ENCODE data around the gene DLD. TPM values are rescaled to one million over a fixed set of nuclear protein-coding genes. Genes with fewer than 3 reads are reported as not detected.
"Not testable (repeated sequence)": the region's sequence is repeated elsewhere in the genome, so short reads cannot be mapped to it uniquely, and the experiment has no call there.

Gene DLD
- total and polyA plus RNA-seq, 2 of the 13 experiments (the other 11 are each of a cell fraction or from before 2014, with no cell fraction given), result 56.8 to 95.2 TPM

DNA sequence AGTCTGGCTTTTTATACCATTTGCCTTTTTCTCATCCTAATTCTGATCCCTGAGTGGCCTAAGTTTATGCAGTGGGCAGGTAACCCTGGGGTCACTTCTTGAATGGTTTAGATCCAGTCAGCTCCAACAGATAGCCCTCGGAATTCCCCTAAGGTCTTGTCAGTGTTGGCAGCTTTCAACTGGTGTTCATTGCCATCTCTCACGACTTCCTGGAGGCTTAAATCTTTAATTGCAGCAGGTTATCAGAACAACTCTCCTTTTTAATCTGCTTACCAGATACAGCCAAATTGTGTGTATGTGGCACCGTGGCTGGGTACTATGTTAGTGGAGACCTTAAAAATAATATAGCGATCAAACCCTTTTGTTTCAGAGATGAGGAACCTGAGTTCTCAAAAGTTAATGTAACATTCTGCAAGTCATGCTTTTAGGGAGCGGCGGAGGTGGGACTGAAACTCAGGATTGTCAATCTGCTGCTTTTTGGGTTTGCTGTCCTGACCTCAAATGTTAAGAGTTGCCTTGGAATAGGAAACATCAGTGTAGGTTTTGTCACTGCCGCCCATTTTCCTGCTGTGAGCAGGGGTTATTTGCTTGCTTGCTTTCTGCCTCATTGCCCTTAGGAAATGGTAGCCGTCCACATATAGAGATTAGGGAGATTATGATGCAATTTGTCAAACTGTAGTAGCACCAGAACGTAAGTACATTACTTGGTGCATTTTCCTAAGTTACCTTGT, 818 bp downstream of the DLD start:
- no peak for DNase-seq (ENCODE audit: low spot score)

DNA sequence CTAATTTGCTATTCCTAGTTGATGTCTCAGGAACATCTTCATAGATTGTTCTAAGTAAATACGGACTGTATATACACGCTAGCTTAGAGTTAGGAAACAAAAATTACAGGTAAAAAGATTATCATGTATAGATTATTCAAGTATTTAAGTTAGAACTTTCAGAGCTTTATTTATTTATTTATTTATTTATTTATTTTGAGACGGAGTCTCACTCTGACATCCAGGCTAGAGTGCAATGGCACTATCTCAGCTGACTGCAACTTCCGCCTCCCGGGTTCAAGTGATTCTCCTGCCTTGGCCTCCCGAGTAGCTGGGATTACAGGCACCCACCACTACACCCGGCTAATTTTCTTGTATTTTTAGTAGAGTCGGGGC, 1.4 kb downstream of the DLD start:
- H3K36me3 ChIP-seq (replicated peaks in 1 of 2; ENCODE audit: control insufficient read depth in 1 of 2, insufficient read depth in 2 of 2, low read length in 2 of 2), result peaks cover 2 to 24% of the 10 kb centered on the region in 2 experiments
- intact Hi-C loops (cut with micrococcal nuclease; ENCODE audit: unreplicated experiment) (loop anchor here (5.0 kb wide), 2 partner anchors 75 to 125 kb away; no protein-coding TSS in a partner anchor), in situ Hi-C loops (cut with HindIII; ENCODE audit: extremely low pct_ligation_motif_present, low pct_unique_long_range_greater_than_20kb) (loop anchor here (25.0 kb wide), 1 partner anchor 680 kb away; no protein-coding TSS in a partner anchor)
- BruUV-seq (replicated peaks); DNase-seq (ENCODE audit: low spot score); H3K9me3 ChIP-seq (ENCODE audit: low read length); FAIRE-seq; ATAC-seq; H2AFZ ChIP-seq (ENCODE audit: low read length); H3K27me3 ChIP-seq (ENCODE audit: control insufficient read depth in 1 of 2, insufficient read depth in 2 of 2, low read length in 2 of 2); CTCF ChIA-PET (ENCODE audit: low intra/inter-chr PET ratio, low total read pairs); POLR2A ChIA-PET; H4K20me1 ChIP-seq (ENCODE audit: insufficient read depth, low read length); H3K27ac ChIP-seq (ENCODE audit: extremely low read length, insufficient read depth, low read length): not testable (repeated sequence)
- H3K4me3 ChIP-seq (replicated peaks in 1 of 3; ENCODE audit: insufficient read depth in 1 of 3, low read depth in 2 of 3, low read length in 3 of 3), result peak overlapping the region; percentile 73 to 86 (median 79)
- peaks cover 33% of the 10 kb centered on the region for H3K4me1 ChIP-seq (ENCODE audit: insufficient read depth, low read length)
- 93% methylated on average over 8 of the region's 8 CpGs for WGBS (ENCODE audit: low lambda C conversion rate)
- peak overlapping the region; percentile 91; the same call in 1 of the 2 replicates for H3K9ac ChIP-seq (ENCODE audit: insufficient read depth, low read depth, low read length)
- peaks cover 36% of the 10 kb centered on the region for H3K79me2 ChIP-seq (ENCODE audit: insufficient read depth, low read length)
- H3K4me2 ChIP-seq (ENCODE audit: low read depth, low read length), result peak overlapping the region; percentile 98

More for the DNA sequence above, 818 bp downstream of the DLD start:
- H4K20me1 ChIP-seq (ENCODE audit: insufficient read depth, low read length), result peaks cover 9% of the 10 kb centered on the region; the same call in 1 of the 2 replicates
- H3K27ac ChIP-seq (ENCODE audit: extremely low read length, insufficient read depth, low read length), result peak overlapping the region; percentile 86
- no peak overlapping the region for H2AFZ ChIP-seq (ENCODE audit: low read length)
- peak overlapping the region; percentile 98 for H3K4me2 ChIP-seq (ENCODE audit: low read depth, low read length)
- no peaks in the 10 kb centered on the region for H3K9me3 ChIP-seq (ENCODE audit: low read length)
- H3K4me3 ChIP-seq (replicated peaks in 1 of 3; ENCODE audit: insufficient read depth in 1 of 3, low read depth in 2 of 3, low read length in 3 of 3), result peak overlapping the region; percentile 73 to 86 (median 79)
- CTCF ChIA-PET (ENCODE audit: low intra/inter-chr PET ratio, low total read pairs), result no interaction called here
- in situ Hi-C loops (cut with HindIII; ENCODE audit: extremely low pct_ligation_motif_present, low pct_unique_long_range_greater_than_20kb), result loop anchor here (25.0 kb wide), 1 partner anchor 680 kb away; no protein-coding TSS in a partner anchor
- H3K27me3 ChIP-seq (ENCODE audit: control insufficient read depth in 1 of 2, insufficient read depth in 2 of 2, low read length in 2 of 2), result no peaks in the 10 kb centered on the region; a peak in 1 of 5 replicates
- intact Hi-C loops (cut with micrococcal nuclease; ENCODE audit: unreplicated experiment), result loop anchor here (5.0 kb wide), 2 partner anchors 76 to 126 kb away; no protein-coding TSS in a partner anchor
- H3K36me3 ChIP-seq (replicated peaks in 1 of 2; ENCODE audit: control insufficient read depth in 1 of 2, insufficient read depth in 2 of 2, low read length in 2 of 2), result peaks cover 2 to 24% of the 10 kb centered on the region in 2 experiments
- H3K9ac ChIP-seq (ENCODE audit: insufficient read depth, low read depth, low read length), result peak overlapping the region; percentile 91
- POLR2A ChIA-PET, result interaction anchor here (2.0 kb wide), 1 partner anchor 149 kb away, joined by 8 read pairs; no protein-coding TSS in a partner anchor
- ATAC-seq (no peak), FAIRE-seq (no peak)
- BruUV-seq (replicated peaks), result no TSS peak
- no peak for TF ChIP-seq ZNF781 (CRISPR knock-in tag; IDR thresholded peaks at IDR 0.05; ENCODE audit: borderline replicate concordance, not compliant biosample characterization)
- TF ChIP-seq, protein P1, sequence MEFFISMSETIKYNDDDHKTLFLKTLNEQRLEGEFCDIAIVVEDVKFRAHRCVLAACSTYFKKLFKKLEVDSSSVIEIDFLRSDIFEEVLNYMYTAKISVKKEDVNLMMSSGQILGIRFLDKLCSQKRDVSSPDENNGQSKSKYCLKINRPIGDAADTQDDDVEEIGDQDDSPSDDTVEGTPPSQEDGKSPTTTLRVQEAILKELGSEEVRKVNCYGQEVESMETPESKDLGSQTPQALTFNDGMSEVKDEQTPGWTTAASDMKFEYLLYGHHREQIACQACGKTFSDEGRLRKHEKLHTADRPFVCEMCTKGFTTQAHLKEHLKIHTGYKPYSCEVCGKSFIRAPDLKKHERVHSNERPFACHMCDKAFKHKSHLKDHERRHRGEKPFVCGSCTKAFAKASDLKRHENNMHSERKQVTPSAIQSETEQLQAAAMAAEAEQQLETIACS (CRISPR knock-in tag; IDR thresholded peaks at IDR 0.05), result no peak
- TF ChIP-seq ZNF282 (IDR thresholded peaks at IDR 0.05; ENCODE audit: partially characterized antibody), result no peak
- TF ChIP-seq CEBPB (IDR thresholded peaks at IDR 0.05; ENCODE audit: borderline replicate concordance, low read depth, low read length), result peak; percentile 60; the same call in 1 of the 2 replicates
- peak; percentile 12 for TF ChIP-seq XRCC5 (optimal IDR thresholded peaks at IDR 0.05; ENCODE audit: low read length)
- peak; percentile 41; the same call in 1 of the 2 replicates for TF ChIP-seq KDM5A (IDR thresholded peaks at IDR 0.05; ENCODE audit: borderline replicate concordance, low read length)
- no peak for TF ChIP-seq NPAS2 (CRISPR knock-in tag; IDR thresholded peaks at IDR 0.05; ENCODE audit: borderline replicate concordance)
- no peak for TF ChIP-seq AKAP8 (CRISPR knock-in tag; IDR thresholded peaks at IDR 0.05)
- TF ChIP-seq ZNF350 (CRISPR knock-in tag; IDR thresholded peaks at IDR 0.05; ENCODE audit: borderline replicate concordance, low read depth), result 0 out of 2 replicates have a peak, but pooled peaks have one; percentile 6
- peak; percentile 83 for TF ChIP-seq NFE2L2 (IDR thresholded peaks at IDR 0.05; ENCODE audit: low read length)
- TF ChIP-seq, protein P2, sequence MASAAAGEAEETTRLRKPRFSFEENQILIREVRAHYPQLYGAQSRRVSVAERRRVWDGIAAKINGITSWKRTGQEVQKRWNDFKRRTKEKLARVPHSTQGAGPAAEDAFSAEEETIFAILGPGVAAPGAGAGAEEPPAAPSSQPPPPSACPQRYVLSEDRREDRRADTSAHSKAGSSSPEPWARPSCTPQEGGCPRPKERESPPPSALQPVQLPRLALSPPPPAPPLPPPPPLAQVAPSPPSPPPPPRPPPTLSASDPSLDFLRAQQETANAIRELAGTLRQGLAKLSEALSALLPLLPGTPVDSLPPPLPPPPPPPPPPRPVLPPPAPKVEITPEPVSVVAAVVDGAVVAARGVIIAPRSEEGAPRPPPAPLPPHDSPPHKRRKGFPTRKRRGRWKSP (CRISPR knock-in tag; IDR thresholded peaks at IDR 0.05), result no peak
- TF ChIP-seq CEBPG (CRISPR knock-in tag; IDR thresholded peaks at IDR 0.05), result peak; percentile 42; the same call in 1 of the 2 replicates
- no peak for TF ChIP-seq RARG (CRISPR knock-in tag; IDR thresholded peaks at IDR 0.05; ENCODE audit: low read depth)
- TF ChIP-seq, protein P3, sequence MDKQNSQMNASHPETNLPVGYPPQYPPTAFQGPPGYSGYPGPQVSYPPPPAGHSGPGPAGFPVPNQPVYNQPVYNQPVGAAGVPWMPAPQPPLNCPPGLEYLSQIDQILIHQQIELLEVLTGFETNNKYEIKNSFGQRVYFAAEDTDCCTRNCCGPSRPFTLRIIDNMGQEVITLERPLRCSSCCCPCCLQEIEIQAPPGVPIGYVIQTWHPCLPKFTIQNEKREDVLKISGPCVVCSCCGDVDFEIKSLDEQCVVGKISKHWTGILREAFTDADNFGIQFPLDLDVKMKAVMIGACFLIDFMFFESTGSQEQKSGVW (CRISPR knock-in tag; IDR thresholded peaks at IDR 0.05; ENCODE audit: borderline replicate concordance), result no peak
- no peak for TF ChIP-seq THAP11 (CRISPR knock-in tag; IDR thresholded peaks at IDR 0.05)
- peaks cover 31% of the 10 kb centered on the region for H3K79me2 ChIP-seq (ENCODE audit: insufficient read depth, low read length)
- peaks cover 33% of the 10 kb centered on the region for H3K4me1 ChIP-seq (ENCODE audit: insufficient read depth, low read length)
- 27% methylated on average over 8 of the region's 9 CpGs for WGBS (ENCODE audit: low lambda C conversion rate)

All from HepG2 (cell line).